GM19239 (cell line): ENCODE data around the gene EPHB6.

ENCODE experiments used
- DNase-seq: peaks from one replicate; pipeline ENCODE4 v3.0.0; 2011; ENCODE audit warnings: low spot score; ENCODE audit not compliant: insufficient read length
- FAIRE-seq: peaks from 2 replicates; lab custom pipeline; 2011; peaks lifted over from hg19 to GRCh38; lab: Jason Lieb, UNC

The EPHB6 gene

DNA sequence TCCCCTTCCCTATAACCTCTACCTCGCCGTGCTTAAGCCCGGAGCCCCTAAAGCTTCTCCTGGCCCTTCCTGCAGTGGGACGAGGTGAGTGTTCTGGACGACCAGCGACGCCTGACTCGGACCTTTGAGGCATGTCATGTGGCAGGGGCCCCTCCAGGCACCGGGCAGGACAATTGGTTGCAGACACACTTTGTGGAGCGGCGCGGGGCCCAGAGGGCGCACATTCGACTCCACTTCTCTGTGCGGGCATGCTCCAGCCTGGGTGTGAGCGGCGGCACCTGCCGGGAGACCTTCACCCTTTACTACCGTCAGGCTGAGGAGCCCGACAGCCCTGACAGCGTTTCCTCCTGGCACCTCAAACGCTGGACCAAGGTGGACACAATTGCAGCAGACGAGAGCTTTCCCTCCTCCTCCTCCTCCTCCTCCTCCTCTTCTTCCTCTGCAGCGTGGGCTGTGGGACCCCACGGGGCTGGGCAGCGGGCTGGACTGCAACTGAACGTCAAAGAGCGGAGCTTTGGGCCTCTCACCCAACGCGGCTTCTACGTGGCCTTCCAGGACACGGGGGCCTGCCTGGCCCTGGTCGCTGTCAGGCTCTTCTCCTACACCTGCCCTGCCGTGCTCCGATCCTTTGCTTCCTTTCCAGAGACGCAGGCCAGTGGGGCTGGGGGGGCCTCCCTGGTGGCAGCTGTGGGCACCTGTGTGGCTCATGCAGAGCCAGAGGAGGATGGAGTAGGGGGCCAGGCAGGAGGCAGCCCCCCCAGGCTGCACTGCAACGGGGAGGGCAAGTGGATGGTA is 9.2 kb downstream of the EPHB6 start:
- DNase-seq = no peak
- FAIRE-seq = no peak

DNA sequence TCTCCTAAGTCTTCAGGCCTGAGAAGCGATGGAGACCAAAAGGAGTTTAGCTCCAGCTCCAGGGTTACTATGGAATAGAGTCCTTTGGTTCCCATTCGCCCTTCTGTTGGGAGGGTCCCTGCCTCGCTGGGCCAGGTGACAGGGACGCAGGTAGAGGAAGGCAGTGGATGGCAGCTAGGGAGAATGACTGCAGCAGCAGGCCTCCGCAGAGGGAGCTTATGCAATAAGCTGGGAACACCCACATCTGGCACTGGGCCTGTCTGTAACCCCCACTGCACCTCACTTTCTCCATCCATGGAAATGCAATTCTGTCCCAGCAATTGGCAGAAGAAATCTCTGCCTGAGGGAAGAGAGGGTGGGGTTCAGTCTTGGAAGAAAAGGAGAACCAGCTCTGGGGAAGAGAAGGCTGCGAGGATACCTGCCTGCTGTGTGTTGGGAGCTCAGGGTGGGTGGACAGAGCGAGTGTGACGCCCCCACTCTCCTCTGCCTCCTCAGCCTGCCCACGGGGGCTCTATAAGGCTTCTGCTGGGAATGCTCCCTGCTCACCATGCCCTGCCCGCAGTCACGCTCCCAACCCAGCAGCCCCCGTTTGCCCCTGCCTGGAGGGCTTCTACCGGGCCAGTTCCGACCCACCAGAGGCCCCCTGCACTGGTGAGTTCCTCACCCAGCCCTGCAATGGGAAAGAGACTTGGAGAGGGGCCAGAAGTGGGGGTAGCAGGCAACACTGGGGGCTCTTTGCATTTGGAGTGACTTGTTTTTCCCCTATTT is 10.3 kb downstream of the EPHB6 start:
- no peak for FAIRE-seq
- DNase-seq = no peak

GRCh38 chr7:142865766-142866165 is 10.9 kb downstream of the EPHB6 start:
- FAIRE-seq (no peak), DNase-seq (no peak)

GRCh38 chr7:142866361-142867096 is 11.7 kb downstream of the EPHB6 start:
- DNase-seq = no peak
- no peak for FAIRE-seq

GRCh38 chr7:142867097-142867378 is 12.2 kb downstream of the EPHB6 start:
- DNase-seq (no peak), FAIRE-seq (no peak)

- no peak for DNase-seq
Observed at GRCh38 chr7:142867398-142868187, 12.7 kb downstream of the EPHB6 start.

GRCh38 chr7:142868188-142868985 is 13.5 kb downstream of the EPHB6 start:
- FAIRE-seq = no peak
- no peak for DNase-seq

More at GRCh38 chr7:142867398-142868187, 12.7 kb downstream of the EPHB6 start:
- no peak for FAIRE-seq

DNA sequence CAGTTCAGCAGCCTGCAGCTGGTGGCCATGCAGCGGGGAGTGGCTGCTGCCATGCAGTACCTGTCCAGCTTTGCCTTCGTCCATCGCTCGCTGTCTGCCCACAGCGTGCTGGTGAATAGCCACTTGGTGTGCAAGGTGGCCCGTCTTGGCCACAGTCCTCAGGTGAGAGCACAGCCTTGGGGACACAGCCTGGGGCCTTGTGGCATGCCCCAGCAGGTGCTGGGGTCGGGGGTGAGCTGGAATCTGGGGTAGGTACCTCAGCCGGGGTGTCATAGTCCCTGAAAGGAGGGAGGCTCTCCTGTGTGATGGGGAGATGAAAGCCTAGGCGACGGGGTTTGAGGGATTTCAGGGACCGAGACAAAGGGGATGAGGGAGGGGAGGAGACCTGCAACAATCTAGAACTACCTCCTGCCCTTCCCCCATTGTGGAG is 14.1 kb downstream of the EPHB6 start:
- no peak for DNase-seq

DNA sequence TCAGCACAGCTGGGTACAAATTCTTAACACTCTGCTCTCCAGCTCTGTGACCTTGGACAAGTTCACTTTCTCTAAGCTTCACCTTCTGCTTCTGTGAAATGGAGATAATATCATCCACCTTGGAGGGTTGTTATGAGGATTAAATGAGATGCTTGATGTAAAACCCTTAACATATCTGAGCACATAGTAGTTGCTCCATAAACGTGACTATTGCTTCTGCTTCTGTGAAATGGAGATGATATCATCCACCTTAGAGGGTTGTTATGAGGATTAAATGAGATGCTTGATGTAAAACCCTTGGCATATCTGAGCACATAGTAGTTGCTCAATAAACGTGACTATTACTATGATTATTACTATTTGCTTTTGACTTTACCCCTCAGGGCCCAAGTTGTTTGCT is 14.6 kb downstream of the EPHB6 start:
- FAIRE-seq (no peak), DNase-seq (no peak)

More for the DNA sequence above, 14.1 kb downstream of the EPHB6 start:
- FAIRE-seq = no peak

DNA sequence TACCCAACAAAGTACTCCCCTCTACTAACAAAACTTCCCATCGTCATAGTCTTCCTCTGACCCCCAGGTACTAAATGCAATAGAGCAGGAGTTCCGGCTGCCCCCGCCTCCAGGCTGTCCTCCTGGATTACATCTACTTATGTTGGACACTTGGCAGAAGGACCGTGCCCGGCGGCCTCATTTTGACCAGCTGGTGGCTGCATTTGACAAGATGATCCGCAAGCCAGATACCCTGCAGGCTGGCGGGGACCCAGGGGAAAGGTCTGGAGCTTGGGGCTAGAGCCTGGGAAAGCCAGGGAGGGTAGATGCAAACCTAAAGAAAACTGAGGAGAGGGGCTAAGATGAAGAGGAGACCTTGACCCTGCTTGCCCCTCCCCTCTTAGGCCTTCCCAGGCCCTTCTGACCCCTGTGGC is 15.3 kb downstream of the EPHB6 start:
- no peak for FAIRE-seq
- DNase-seq = no peak

DNA sequence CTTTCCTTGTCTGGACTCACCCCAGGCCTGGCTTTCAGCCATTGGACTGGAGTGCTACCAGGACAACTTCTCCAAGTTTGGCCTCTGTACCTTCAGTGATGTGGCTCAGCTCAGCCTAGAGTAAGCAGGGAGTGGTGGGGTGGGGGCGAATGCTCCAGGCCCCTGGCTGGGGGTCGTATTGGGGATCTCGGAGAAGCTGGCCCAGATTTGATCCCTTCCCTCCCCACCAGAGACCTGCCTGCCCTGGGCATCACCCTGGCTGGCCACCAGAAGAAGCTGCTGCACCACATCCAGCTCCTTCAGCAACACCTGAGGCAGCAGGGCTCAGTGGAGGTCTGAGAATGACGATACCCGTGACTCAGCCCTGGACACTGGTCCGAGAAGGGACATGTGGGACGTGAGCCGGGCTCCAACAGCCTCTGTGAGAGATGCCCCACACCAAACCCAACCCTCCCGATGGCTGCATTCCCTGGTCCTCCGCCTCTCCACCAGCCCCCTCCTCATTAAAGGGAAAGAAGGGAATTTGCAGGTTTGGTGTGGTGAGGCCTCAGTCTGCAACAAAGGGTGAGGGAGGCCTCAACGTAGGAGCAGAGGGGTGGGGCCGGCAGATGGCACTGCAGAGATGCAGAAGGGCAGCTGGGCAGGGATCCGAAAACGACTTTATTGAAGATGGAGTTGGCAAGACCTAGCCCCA is 15.8 kb downstream of the EPHB6 start:
- FAIRE-seq (no peak), DNase-seq (no peak)

GRCh38 chr7:142871260-142872105 is 16.6 kb downstream of the EPHB6 start:
- FAIRE-seq = no peak
- DNase-seq = no peak

DNA sequence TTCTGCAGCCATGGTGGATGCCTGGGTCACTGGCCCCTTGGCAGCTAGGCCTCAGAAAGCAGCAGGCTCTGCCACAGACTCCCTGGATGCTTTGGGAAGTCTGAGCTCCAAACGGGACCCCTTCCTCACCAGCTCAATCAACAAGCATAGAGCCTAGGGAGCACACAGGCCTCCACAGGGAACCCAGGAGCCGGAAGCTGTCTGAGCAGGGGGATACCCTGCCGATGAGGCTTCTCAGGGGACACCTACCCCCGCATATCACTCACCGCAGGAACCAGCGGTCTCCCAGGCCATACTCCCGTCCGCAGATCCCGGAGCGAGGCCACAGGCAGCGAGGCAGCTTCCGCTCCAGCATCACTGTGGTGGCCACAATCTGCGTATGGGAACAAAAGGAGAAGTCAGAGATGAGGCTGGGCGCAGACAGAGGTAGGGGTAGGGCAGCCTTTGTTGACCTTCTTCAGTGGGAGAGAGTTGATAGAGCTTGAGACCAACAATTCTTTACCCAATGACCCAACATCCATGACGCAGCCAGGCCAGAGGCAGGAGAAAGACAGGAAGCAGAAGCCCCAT is 17.3 kb downstream of the EPHB6 start:
- no peak for FAIRE-seq

DNA sequence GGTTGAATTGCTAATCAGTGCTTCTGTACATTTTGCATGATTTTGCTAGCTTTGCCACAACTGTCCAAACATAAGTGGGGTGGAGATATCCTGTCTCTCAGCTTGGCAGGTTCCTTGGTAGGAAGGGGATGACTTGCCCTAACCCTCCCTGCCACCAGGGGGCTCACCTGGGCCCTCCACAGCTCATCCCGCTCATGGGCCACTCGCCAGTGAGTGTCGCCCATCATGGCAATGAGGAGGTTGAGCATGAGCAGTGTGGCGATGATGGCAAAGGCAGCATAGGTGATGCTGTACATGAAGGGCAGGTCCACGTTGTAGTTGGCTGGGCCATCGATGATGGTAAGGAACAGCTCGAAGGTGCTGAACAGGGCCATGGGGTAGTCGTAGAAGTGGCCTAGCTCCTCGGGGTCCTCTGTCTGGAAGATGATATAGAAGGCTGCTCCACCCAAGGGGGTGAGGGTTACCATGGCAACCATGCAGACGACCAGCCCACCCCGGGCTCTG is 18.5 kb downstream of the EPHB6 start:
- FAIRE-seq (no peak), DNase-seq (peak; percentile 47)

More for the DNA sequence above, 17.3 kb downstream of the EPHB6 start:
- no peak for DNase-seq

DNA sequence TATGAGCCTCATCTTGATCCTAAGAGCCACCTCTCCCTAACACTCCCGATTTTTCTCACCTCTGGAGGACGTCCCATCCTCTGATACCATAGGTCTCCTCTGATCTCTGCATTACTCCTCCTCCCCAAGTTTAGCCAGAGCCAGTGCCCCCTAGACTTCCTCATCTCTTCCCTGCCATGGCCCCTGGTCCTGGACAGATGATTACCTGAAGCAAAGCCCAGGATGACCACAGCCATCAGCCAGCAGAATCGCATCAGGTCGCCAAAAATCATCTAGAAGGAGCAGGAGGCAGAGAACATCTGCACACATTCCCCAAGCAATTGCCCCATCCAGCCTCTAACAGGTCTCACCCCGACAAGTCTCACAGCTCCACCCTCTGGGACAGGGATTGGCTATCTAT is 19.0 kb downstream of the EPHB6 start:
- no peak for DNase-seq
- FAIRE-seq = no peak

DNA sequence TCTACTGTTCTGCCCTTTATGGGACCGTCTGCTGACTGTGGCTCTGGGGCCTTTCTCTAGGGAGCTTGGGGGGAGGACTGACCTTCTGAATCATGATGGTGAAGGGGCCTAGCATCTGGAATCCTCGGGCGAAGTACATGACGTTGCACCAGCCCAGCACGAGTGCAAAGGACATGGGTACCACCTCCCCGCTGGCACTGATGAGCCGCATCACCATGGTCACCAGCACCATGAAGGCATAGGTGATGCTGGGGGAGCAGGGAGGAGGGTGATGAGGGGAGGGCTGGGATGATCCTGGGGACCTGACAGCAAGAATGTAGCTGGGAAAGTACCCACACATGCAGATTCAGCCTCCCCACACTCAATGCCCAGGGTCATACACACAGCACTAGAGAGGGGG is 19.5 kb downstream of the EPHB6 start:
- FAIRE-seq (no peak), DNase-seq (no peak)

- no peak for DNase-seq
- no peak for FAIRE-seq
Observed at GRCh38 chr7:142874837-142875236, 20.0 kb downstream of the EPHB6 start.
